Measurements from ENCODE around the gene OR51E1. TPM values are rescaled to one million over a fixed set of nuclear protein-coding genes. Genes with fewer than 3 reads are reported as not detected.

Gene OR51E1
- total RNA-seq = 0.16 TPM

GRCh38 chr11:4643682-4644081, at the start of gene OR51E1:
Gene OR51E1, plus strand, starts transcription at chr11:4643982. Its CDS starts 8,545 bp downstream, at chr11:4652527.
- DNase-seq = no peak

DNA sequence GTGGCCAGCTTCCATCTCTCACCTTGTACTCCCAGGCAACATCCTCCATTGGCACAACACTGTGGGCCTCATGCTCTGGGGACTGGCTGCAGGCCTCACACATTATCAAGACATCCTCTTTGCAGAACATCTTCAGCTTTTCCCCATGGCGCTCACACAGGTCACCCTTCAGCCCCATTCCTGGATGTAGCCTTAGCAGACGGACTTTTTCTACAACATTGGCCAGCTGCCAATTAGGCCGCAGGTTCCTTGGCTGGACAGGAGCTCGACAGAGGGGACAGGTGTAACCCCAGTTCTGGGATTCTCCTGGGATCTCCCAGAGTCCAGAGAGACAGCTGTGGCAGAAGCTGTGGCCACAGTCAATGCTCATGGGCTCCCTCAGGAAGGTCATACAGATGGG, 38.7 kb upstream of the OR51E1 start:
- DNase-seq = no peak

- DNase-seq = no peak
These were observed 37.4 kb upstream of the OR51E1 start for GRCh38 chr11:4606231-4607015.

GRCh38 chr11:4607096-4607495, 36.7 kb upstream of the OR51E1 start:
- DNase-seq = no peak

GRCh38 chr11:4607781-4608666, 35.8 kb upstream of the OR51E1 start, which contains the start of gene TRIM68:
Gene TRIM68, minus strand, starts transcription at chr11:4608231. Its CDS starts 2,727 bp downstream, at chr11:4605504.
- peak; percentile 97 for DNase-seq

DNA sequence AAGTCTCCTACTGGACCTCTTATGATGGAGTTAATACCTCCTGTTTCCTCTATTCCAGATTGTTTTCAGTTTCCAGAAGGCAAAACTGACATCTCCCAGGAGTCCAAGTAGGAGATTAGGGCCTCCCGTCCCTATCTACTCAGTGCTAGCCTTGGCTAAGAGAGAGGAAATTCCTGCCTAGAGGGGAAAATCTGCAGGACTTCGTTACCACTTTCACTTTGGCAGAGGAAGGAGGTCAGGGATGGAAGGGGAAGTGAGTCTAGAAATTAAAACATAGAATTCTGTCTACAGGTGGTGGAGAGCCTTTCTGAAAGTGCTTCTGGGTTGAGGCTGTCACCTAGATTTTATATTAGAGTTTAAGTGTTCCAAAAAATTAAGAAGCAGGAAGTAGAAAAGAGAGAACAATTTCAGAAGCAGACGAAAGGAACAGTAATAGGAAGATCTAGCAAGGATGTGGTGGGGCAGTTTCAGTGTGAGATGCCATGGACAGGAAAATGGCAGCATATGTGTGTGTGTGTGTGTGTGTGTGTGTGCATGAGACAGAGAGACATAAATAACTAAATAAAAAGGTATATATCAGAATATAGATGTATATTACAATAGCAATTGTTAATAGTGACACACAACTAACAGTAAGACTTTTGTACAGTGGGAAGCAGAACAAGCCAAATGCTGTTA, 33.4 kb upstream of the OR51E1 start:
- no peak for DNase-seq

- no peak for DNase-seq
These were observed 31.8 kb upstream of the OR51E1 start for GRCh38 chr11:4611986-4612385.

DNA sequence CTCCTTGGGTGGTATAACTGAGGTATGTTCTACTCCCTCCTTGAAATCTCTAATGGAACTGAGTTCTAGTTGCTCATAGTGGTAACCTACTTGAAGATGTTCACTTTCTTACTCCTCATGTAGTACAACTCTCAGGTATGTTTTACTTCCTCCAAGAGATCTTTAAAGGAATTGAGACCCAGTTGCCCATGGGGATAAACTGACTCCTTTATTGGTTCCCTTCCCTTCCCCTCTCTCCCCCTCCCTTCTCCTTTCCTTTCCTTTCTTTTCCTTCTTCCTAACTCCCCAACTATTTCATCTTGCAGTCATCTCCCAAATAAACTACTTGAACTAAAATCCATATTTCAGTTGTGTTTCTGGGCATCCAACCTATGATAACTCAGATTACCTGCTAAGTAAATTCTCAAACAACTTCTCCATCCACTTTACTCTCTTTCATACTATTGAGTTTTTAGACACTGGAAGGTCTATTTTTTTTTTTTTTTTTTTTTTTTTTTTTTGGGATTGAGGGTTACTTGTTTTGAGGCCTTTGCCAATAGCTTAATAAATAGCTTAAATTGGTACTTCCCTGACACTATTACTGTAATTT, 27.8 kb upstream of the OR51E1 start:
- no peak for DNase-seq

- no peak for DNase-seq
These were observed 24.3 kb upstream of the OR51E1 start for GRCh38 chr11:4619514-4619913.

DNA sequence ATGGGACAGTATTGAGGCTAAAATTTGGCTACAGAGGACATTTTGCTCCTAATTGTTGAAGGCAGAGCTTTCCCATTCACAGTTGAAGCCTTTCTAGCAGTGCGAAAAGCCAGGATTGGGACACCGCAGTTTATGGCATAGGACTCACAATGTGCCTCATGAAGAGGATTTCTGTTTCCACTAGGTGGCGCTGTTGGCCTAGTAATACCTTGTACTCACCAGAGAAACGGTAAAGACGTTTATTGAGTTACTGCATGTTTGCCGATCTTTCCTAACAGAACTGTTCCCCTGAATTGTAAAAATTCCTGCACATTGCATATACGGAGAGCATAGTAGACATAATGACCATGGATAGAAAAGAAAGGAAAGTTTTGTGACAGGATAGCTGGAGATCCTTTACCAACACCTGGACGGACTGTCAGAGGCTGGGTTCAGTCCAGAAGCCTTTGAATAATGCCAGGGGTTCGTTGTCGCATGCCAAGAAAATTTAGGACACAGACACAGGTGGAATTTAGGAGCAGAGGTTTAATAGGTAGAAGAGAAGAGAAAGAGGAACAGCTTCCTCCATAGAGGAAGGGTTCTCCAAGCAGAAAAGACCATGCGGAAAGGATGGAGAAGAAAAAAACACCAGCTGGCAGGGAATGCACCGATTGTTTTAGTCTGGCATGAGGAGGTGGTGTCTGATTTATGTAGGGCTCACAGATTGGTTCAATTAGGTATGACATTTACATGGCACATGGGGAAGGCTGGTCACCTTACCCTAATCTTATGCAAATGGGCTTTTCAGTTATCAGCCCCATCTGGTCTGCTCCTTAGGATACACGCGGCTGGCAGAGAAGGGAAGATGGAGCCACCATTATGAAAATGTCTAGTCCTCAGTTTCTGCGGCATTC, 17.3 kb upstream of the OR51E1 start:
- DNase-seq = peak; percentile 13

GRCh38 chr11:4636136-4636535, 7.6 kb upstream of the OR51E1 start:
- DNase-seq = no peak

- peak; percentile 42 for DNase-seq
These were observed 6.7 kb upstream of the OR51E1 start, which contains the start of gene OR51D1 for GRCh38 chr11:4636962-4637661. Gene OR51D1, plus strand, starts transcription at chr11:4637477. Its CDS starts 2,314 bp downstream, at chr11:4639791.

- DNase-seq = no peak
These were observed 6.1 kb upstream of the OR51E1 start for GRCh38 chr11:4637662-4638047.

DNA sequence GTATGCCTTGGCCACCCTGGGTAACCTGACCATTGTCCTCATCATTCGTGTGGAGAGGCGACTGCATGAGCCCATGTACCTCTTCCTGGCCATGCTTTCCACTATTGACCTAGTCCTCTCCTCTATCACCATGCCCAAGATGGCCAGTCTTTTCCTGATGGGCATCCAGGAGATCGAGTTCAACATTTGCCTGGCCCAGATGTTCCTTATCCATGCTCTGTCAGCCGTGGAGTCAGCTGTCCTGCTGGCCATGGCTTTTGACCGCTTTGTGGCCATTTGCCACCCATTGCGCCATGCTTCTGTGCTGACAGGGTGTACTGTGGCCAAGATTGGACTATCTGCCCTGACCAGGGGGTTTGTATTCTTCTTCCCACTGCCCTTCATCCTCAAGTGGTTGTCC, 3.9 kb upstream of the OR51E1 start:
- no peak for DNase-seq

GRCh38 chr11:4641501-4641900, 2.3 kb upstream of the OR51E1 start:
- no peak for DNase-seq

DNA sequence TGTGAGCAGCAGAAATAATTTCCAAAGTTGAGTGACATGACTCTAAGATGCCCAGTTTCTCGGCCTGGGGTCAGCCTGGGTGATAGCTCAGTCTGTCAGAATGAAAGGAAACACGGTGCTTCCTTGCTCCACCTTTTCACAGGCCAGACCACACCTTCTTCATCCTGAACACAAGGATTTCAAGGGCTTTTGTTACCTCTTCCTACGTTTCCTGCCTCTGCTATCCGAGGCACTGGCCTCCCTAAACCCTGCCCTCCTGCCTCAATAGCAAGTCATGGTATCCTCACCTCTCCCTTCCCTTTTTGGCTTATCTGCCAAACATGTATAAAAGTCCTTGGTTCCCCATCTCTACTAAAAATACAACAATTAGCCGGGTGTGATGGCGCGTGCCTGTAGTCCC, 1.7 kb upstream of the OR51E1 start:
- no peak for DNase-seq

DNA sequence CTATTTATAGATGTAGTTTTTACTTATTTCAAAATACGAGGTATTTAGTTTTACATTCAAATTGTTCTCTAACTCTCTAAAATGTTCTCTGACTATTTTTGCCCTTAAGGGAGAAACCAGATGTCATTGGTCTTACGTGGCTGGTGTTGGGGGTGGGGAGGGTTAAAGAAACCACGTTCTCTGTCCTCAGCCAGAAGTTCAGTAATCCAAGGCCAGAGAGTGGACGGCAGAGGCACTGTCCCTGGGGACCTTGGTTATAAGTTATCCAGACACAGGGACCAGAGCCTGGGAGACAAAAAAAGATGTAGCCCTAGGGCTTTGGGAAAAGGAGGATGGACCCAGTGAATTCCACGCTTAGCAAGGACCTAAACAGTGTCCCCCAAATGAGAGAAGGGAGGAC, 706 bp upstream of the OR51E1 start:
- no peak for DNase-seq

- DNase-seq = no peak
These were observed 451 bp downstream of the OR51E1 start for GRCh38 chr11:4644233-4644632.

- DNase-seq = no peak
These were observed 2.2 kb downstream of the OR51E1 start for GRCh38 chr11:4645974-4646373.

- no peak for DNase-seq
These were observed 4.0 kb downstream of the OR51E1 start for GRCh38 chr11:4647766-4648165.
